Measurements from ENCODE around the gene FGF21. TPM values are rescaled to one million over a fixed set of nuclear protein-coding genes. Genes with fewer than 3 reads are reported as not detected.

FGF21 gene, protein sequence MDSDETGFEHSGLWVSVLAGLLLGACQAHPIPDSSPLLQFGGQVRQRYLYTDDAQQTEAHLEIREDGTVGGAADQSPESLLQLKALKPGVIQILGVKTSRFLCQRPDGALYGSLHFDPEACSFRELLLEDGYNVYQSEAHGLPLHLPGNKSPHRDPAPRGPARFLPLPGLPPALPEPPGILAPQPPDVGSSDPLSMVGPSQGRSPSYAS
- total RNA-seq (not detected), polyA plus RNA-seq (not detected)
- long read RNA-seq, donor 1 = 0 reads
- long read RNA-seq, donor 2 = 0 reads
- long read RNA-seq, donor 3 = 0 reads
- long read RNA-seq, donor 4 = 0 reads
- long read RNA-seq, donor 5 = 0 reads
- long read RNA-seq, donor 6 = 0 reads
- long read RNA-seq, donor 7 = 0 reads
- long read RNA-seq, donor 8 = 0 reads
- long read RNA-seq, donor 9 = 0 reads
- long read RNA-seq, donor 10 = 0 reads

DNA sequence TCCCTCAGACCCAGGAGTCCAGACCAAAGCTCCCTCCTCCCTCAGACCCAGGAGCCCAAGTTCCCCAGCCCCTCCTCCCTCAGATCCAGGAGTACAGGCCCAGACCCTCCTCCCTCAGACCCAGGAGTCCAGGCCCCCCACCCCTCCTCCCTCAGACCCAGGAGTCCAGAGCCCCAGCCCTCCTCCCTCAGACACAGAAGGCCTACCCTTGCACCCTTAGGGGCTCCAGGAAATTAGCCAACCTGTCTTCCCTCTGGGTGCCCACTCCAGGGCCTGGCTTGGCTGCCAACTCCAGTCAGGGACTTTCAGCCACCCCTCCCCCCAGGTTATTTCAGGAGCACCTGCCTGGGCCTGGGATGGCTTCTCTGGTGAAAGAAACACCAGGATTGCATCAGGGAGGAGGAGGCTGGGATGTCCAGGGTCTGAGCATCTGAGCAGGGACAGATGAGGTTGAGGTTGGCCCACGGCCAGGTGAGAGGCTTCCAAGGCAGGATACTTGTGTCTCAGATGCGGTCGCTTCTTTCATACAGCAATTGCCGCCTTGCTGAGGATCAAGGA lies at the start of gene FGF21:
Gene FGF21 (plus strand): TSS at position 441 of the 558 bp plus-strand sequence. CDS start 713 bp downstream, outside the sequence.
- intact Hi-C loops (cut with DNase I; ENCODE audit: low total_unique reads) = no loop called here
- no peak within 1 kb of the TSS for H3K4me3 ChIP-seq

DNA sequence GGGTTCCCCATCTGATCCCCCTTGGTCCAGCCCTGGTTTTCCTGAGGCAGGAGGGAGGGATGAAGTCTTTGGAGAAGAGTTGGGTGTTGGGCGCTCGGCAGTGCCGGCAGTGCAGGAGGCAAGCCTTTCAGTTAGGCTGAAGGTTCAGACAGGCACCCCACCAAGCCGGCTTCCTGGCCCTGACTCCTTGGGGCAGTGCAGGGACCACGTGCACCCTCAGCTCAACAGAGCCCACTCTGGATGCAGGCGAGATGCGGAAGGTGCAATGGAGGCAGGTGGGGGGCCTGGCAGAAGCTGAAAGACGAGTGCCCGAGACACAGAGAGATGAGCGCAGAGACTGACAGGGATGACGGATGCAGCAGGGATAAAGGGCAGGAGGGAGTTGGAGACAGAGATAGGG lies 46.9 kb upstream of the FGF21 start:
- Histone ChIP-seq H3K27ac (no peak overlapping the region), H3K4me1 (peaks cover 7 to 12% (median 8%) of the 10 kb centered on the region in 4 donors), H3K36me3 (peaks cover 3 to 32% (median 6%) of the 10 kb centered on the region in 4 donors), H3K9me3 (peaks cover 0 to 6% (median 2%) of the 10 kb centered on the region in 4 donors), H3K4me3 (no peak overlapping the region), H3K27me3 (no peaks in the 10 kb centered on the region)
- no peak for TF ChIP-seq EP300 (IDR thresholded peaks at IDR 0.05)
- no peak for TF ChIP-seq POLR2A (IDR thresholded peaks at IDR 0.05)
- TF ChIP-seq POLR2AphosphoS5 (IDR thresholded peaks at IDR 0.05) = no peak
- TF ChIP-seq, protein P1, sequence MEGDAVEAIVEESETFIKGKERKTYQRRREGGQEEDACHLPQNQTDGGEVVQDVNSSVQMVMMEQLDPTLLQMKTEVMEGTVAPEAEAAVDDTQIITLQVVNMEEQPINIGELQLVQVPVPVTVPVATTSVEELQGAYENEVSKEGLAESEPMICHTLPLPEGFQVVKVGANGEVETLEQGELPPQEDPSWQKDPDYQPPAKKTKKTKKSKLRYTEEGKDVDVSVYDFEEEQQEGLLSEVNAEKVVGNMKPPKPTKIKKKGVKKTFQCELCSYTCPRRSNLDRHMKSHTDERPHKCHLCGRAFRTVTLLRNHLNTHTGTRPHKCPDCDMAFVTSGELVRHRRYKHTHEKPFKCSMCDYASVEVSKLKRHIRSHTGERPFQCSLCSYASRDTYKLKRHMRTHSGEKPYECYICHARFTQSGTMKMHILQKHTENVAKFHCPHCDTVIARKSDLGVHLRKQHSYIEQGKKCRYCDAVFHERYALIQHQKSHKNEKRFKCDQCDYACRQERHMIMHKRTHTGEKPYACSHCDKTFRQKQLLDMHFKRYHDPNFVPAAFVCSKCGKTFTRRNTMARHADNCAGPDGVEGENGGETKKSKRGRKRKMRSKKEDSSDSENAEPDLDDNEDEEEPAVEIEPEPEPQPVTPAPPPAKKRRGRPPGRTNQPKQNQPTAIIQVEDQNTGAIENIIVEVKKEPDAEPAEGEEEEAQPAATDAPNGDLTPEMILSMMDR (IDR thresholded peaks at IDR 0.05) = no peak
- intact Hi-C loops (cut with DNase I; ENCODE audit: low total_unique reads) = no loop called here
- WGBS, 5 donors = 53 to 71% (median 58%) methylated on average over 10 to 11 of the region's 11 CpGs
- no peak for DNase-seq

More for the DNA sequence above, at the start of gene FGF21:
- no peak within 1 kb of the TSS for H3K27ac ChIP-seq
- no peaks in the 10 kb centered on the region for H3K9me3 ChIP-seq
- TF ChIP-seq EP300 (IDR thresholded peaks at IDR 0.05) (no peak), POLR2AphosphoS5 (IDR thresholded peaks at IDR 0.05) (no peak), POLR2A (IDR thresholded peaks at IDR 0.05) (no peak)
- TF ChIP-seq, protein P1 (IDR thresholded peaks at IDR 0.05) = no peak
- DNase-seq = no peak
- WGBS, 5 donors = 78 to 92% (median 83%) methylated on average over 4 of the region's 4 CpGs
- peaks cover 0 to 45% (median 10%) of the 10 kb centered on the region in 3 donors for H3K27me3 ChIP-seq
- H3K36me3 ChIP-seq = peaks cover 0 to 3% (median 0%) of the 10 kb centered on the region in 4 donors
- peaks cover 11 to 33% (median 26%) of the 10 kb centered on the region in 4 donors for H3K4me1 ChIP-seq

DNA sequence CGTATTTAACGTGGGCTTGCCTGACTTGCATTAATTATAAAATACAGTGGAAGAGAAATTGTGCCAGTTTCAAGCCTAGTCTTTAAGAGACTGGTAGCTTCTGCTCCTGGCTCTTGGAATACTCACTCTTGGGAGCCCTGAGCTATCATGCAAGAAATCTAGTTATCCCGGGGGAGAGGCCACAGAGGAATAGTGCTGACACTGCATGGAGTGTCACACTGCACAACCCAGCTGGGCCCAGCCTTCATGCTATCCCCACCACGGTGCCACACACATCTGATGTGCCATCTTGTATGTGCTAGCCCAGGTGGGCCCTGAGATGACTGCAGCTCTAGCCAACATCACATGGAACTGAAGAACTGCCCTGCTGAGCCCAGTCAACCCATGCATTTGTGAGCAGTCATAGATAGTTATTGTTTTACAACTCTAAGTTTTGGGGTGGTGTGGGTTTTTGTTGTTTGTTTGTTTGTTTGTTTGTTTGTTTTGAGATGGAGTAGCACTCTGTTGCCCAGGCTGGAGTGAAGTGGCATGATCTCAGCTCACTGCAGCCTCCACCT lies 44.1 kb upstream of the FGF21 start:
- H3K27me3 ChIP-seq = no peaks in the 10 kb centered on the region
- intact Hi-C loops (cut with DNase I; ENCODE audit: low total_unique reads) = no loop called here
- no peak overlapping the region for H3K27ac ChIP-seq
- no peak overlapping the region for H3K4me3 ChIP-seq
- WGBS, 5 donors = 90 to 96% (median 93%) methylated on average over 4 of the region's 4 CpGs
- peaks cover 20 to 33% (median 30%) of the 10 kb centered on the region in 4 donors for H3K4me1 ChIP-seq
- H3K36me3 ChIP-seq = peaks cover 0 to 12% (median 0%) of the 10 kb centered on the region in 4 donors
- no peak for DNase-seq
- H3K9me3 ChIP-seq = peaks cover 0 to 6% (median 2%) of the 10 kb centered on the region in 4 donors
- TF ChIP-seq EP300 (IDR thresholded peaks at IDR 0.05) = no peak
- no peak for TF ChIP-seq POLR2A (IDR thresholded peaks at IDR 0.05)
- TF ChIP-seq POLR2AphosphoS5 (IDR thresholded peaks at IDR 0.05) = no peak
- TF ChIP-seq, protein P1 (IDR thresholded peaks at IDR 0.05) = no peak
